ENCODE results near the gene SRRT.
"Not testable (repeated sequence)": the region's sequence is repeated elsewhere in the genome, so short reads cannot be mapped to it uniquely, and the experiment has no call there.

The SRRT gene

GRCh38 chr7:100910443-100910842, 35.5 kb downstream of the SRRT start:
- in situ Hi-C loops (cut with HindIII; ENCODE audit: low pct_ligation_motif_present, low pct_unique_long_range_greater_than_20kb, low sequenced_read_pairs), result not testable (repeated sequence)

GRCh38 chr7:100911484-100911883, 36.6 kb downstream of the SRRT start:
- no peak for DNase-seq
- in situ Hi-C loops (cut with HindIII; ENCODE audit: low pct_ligation_motif_present, low pct_unique_long_range_greater_than_20kb, low sequenced_read_pairs), result no loop called here

More at GRCh38 chr7:100910443-100910842, 35.5 kb downstream of the SRRT start:
- DNase-seq, result not testable (repeated sequence)

GRCh38 chr7:100914208-100914878, 39.4 kb downstream of the SRRT start:
- in situ Hi-C loops (cut with HindIII; ENCODE audit: low pct_ligation_motif_present, low pct_unique_long_range_greater_than_20kb, low sequenced_read_pairs), result no loop called here
- no peak for DNase-seq

GRCh38 chr7:100914879-100915447, 40.1 kb downstream of the SRRT start:
- DNase-seq, result no peak
- in situ Hi-C loops (cut with HindIII; ENCODE audit: low pct_ligation_motif_present, low pct_unique_long_range_greater_than_20kb, low sequenced_read_pairs), result no loop called here

- in situ Hi-C loops (cut with HindIII; ENCODE audit: low pct_ligation_motif_present, low pct_unique_long_range_greater_than_20kb, low sequenced_read_pairs); DNase-seq: not testable (repeated sequence)
Measured at GRCh38 chr7:100919335-100919734, 44.4 kb downstream of the SRRT start.

- DNase-seq; in situ Hi-C loops (cut with HindIII; ENCODE audit: low pct_ligation_motif_present, low pct_unique_long_range_greater_than_20kb, low sequenced_read_pairs): not testable (repeated sequence)
Measured at GRCh38 chr7:100919779-100920437, 45.0 kb downstream of the SRRT start.

- DNase-seq, result no peak
- in situ Hi-C loops (cut with HindIII; ENCODE audit: low pct_ligation_motif_present, low pct_unique_long_range_greater_than_20kb, low sequenced_read_pairs), result no loop called here
Measured at GRCh38 chr7:100921039-100921438, 46.1 kb downstream of the SRRT start.

- DNase-seq; in situ Hi-C loops (cut with HindIII; ENCODE audit: low pct_ligation_motif_present, low pct_unique_long_range_greater_than_20kb, low sequenced_read_pairs): not testable (repeated sequence)
Measured at GRCh38 chr7:100923616-100924015, 48.7 kb downstream of the SRRT start.

- in situ Hi-C loops (cut with HindIII; ENCODE audit: low pct_ligation_motif_present, low pct_unique_long_range_greater_than_20kb, low sequenced_read_pairs), result no loop called here
Measured at GRCh38 chr7:100929808-100930174, 54.9 kb downstream of the SRRT start.

GRCh38 chr7:100933734-100934133, 58.8 kb downstream of the SRRT start:
- in situ Hi-C loops (cut with HindIII; ENCODE audit: low pct_ligation_motif_present, low pct_unique_long_range_greater_than_20kb, low sequenced_read_pairs), result no loop called here
- DNase-seq, result no peak

More at GRCh38 chr7:100929808-100930174, 54.9 kb downstream of the SRRT start:
- no peak for DNase-seq

GRCh38 chr7:100935381-100935780, 60.5 kb downstream of the SRRT start:
- in situ Hi-C loops (cut with HindIII; ENCODE audit: low pct_ligation_motif_present, low pct_unique_long_range_greater_than_20kb, low sequenced_read_pairs), result not testable (repeated sequence)

GRCh38 chr7:100936167-100936566, 61.3 kb downstream of the SRRT start:
- in situ Hi-C loops (cut with HindIII; ENCODE audit: low pct_ligation_motif_present, low pct_unique_long_range_greater_than_20kb, low sequenced_read_pairs), result not testable (repeated sequence)

More at GRCh38 chr7:100935381-100935780, 60.5 kb downstream of the SRRT start:
- not testable (repeated sequence) for DNase-seq

More at GRCh38 chr7:100936167-100936566, 61.3 kb downstream of the SRRT start:
- DNase-seq, result not testable (repeated sequence)
